Neural progenitor cell (in vitro differentiated cells): ENCODE results near the gene ACKR3. TPM values are rescaled to one million over a fixed set of nuclear protein-coding genes. Genes with fewer than 3 reads are reported as not detected.

Source experiments
- DNase-seq: peaks from one replicate; pipeline ENCODE4 v3.0.0-alpha.2; 2016; ENCODE audit warnings: low spot score
- H2AFZ ChIP-seq: fragments of 200-600 bp; sonication (generic); replicated peaks from 2 replicates; pipeline ENCODE4 v1.6.1; 2016; ENCODE audit warnings: antibody characterized with exemption
- H3F3A ChIP-seq: fragments of 200-600 bp; sonication (generic); 2 replicates; pipeline ENCODE4 v1.6.1; 2016; ENCODE audit warnings: antibody characterized with exemption, low read depth
- H3K27ac ChIP-seq: fragments of 200-600 bp; sonication (generic); 2 replicates; pipeline ENCODE4 v1.5.1; 2016; ENCODE audit warnings: mild to moderate bottlenecking
- H3K27me3 ChIP-seq: fragments of 200-600 bp; sonication (generic); 2 replicates; pipeline ENCODE4 v1.6.1; 2016; ENCODE audit warnings: mild to moderate bottlenecking, moderate library complexity
- H3K36me3 ChIP-seq: fragments of 200-600 bp; sonication (generic); 2 replicates; pipeline ENCODE4 v1.5.1; 2016
- H3K4me1 ChIP-seq: fragments of 200-600 bp; sonication (generic); 2 replicates; pipeline ENCODE4 v1.6.1; 2016; ENCODE audit warnings: mixed run types
- H3K4me2 ChIP-seq: fragments of 200-600 bp; sonication (generic); 2 replicates; pipeline ENCODE4 v1.6.1; 2016
- H3K4me3 ChIP-seq: fragments of 200-600 bp; sonication (generic); 2 replicates; pipeline ENCODE4 v1.5.1; 2016
- H3K79me2 ChIP-seq: fragments of 200-600 bp; sonication (generic); 2 replicates; pipeline ENCODE4 v1.6.1; 2016; ENCODE audit warnings: low read depth
- H3K9ac ChIP-seq: fragments of 200-600 bp; sonication (generic); 2 replicates; pipeline ENCODE4 v1.6.1; 2016
- H3K9me3 ChIP-seq: fragments of 200-600 bp; sonication (generic); 2 replicates; pipeline ENCODE4 v1.5.1; 2016; ENCODE audit warnings: low read depth
- H4K20me1 ChIP-seq: fragments of 200-600 bp; sonication (generic); 2 replicates; pipeline ENCODE4 v1.6.1; 2016; ENCODE audit warnings: low read depth
- H3K27ac Mint-ChIP-seq: 3 replicates; pipeline ENCODE4 v1.8.0; 2021; ENCODE audit warnings: mixed read lengths
- H3K27me3 Mint-ChIP-seq: 2 replicates; pipeline ENCODE4 v1.8.0; 2022; ENCODE audit warnings: low read depth, mild to moderate bottlenecking, inconsistent platforms, moderate library complexity, mixed read lengths; ENCODE audit not compliant: insufficient read depth
- H3K36me3 Mint-ChIP-seq: 3 replicates; pipeline ENCODE4 v1.8.0; 2021; ENCODE audit warnings: mixed read lengths
- H3K4me1 Mint-ChIP-seq: 3 replicates; pipeline ENCODE4 v1.8.0; 2021; ENCODE audit warnings: mixed read lengths
- H3K4me3 Mint-ChIP-seq: 3 replicates; pipeline ENCODE4 v1.8.0; 2021; ENCODE audit warnings: mild to moderate bottlenecking, moderate library complexity, mixed read lengths
- H3K9me3 Mint-ChIP-seq: 3 replicates; pipeline ENCODE4 v1.8.0; 2020; ENCODE audit warnings: mixed read lengths
- CTCF ChIP-seq: fragments of 200-600 bp; sonication (generic); IDR thresholded peaks from 2 replicates; pipeline ENCODE4 v1.5.1; 2017; ENCODE audit warnings: antibody characterized with exemption, mild to moderate bottlenecking
- EZH2 ChIP-seq: fragments of 200-600 bp; sonication (generic); IDR thresholded peaks from 2 replicates; pipeline ENCODE4 v1.6.1; 2017; ENCODE audit warnings: antibody characterized with exemption, mild to moderate bottlenecking, moderate library complexity
- EZH2phosphoT487 ChIP-seq: fragments of 200-600 bp; sonication (generic); IDR thresholded peaks from 2 replicates; pipeline ENCODE4 v1.6.1; 2017; ENCODE audit warnings: antibody characterized with exemption
- total RNA-seq: library from RNA; depleted of rRNA; stranded (reverse); fragments of >200 nt; gene quantifications from 2 replicates; pipeline ENCODE4 v1.2.3, GENCODE V29; 2015; ENCODE audit warnings: low replicate concordance

ACKR3 gene
- total RNA-seq, 1 donor from 2014 or later, result 1.6 TPM

GRCh38 chr2:236590846-236591245 is 21.2 kb downstream of the ACKR3 start:
- Histone ChIP-seq H3K27ac (no peak overlapping the region), H3K9me3 (no peaks in the 10 kb centered on the region), H3F3A (peaks cover 3% of the 10 kb centered on the region), H3K4me3 (no peak overlapping the region), H3K9ac (no peak overlapping the region), H3K4me2 (no peak overlapping the region), H3K36me3 (no peaks in the 10 kb centered on the region), H3K79me2 (no peaks in the 10 kb centered on the region), H3K27me3 (no peaks in the 10 kb centered on the region), H2AFZ (no peak overlapping the region), H3K4me1 (peaks cover 5% of the 10 kb centered on the region), H4K20me1 (no peaks in the 10 kb centered on the region)
- no peak overlapping the region for H3K27ac Mint-ChIP-seq
- H3K4me3 Mint-ChIP-seq, result no peak overlapping the region
- peaks cover 40% of the 10 kb centered on the region for H3K4me1 Mint-ChIP-seq
- TF ChIP-seq CTCF, result no peak
- no peak for TF ChIP-seq EZH2
- no peak for TF ChIP-seq EZH2phosphoT487
- DNase-seq, result no peak
- peaks cover 4% of the 10 kb centered on the region for H3K9me3 Mint-ChIP-seq
- H3K27me3 Mint-ChIP-seq, result peaks cover 16% of the 10 kb centered on the region
- no peaks in the 10 kb centered on the region for H3K36me3 Mint-ChIP-seq

DNA sequence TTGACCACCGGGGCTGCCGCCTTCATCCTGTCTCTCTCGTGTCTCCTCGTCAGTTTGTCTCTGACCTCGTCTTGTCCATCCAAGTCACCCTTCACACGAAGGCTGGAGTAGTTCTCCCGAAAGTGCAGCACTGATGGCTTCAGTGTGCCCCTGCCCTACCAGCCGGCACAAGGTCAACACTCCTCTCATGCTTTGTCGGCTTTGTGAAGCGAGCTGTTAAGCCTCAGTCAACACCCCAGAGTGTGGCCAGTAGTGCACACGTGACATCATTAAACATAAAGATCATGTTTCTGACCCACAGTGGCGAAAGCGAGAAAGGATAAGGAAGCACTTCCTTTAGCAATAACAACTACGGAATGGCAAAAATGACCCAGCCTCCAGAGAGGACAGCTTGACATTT is 23.2 kb downstream of the ACKR3 start:
- DNase-seq, result no peak
- Histone ChIP-seq H3K27me3 (no peaks in the 10 kb centered on the region), H3K4me1 (peaks cover 2% of the 10 kb centered on the region), H3K36me3 (no peaks in the 10 kb centered on the region), H3K27ac (no peak overlapping the region), H4K20me1 (no peaks in the 10 kb centered on the region), H2AFZ (no peak overlapping the region), H3K4me3 (no peak overlapping the region), H3K9ac (no peak overlapping the region), H3K9me3 (no peaks in the 10 kb centered on the region), H3K79me2 (no peaks in the 10 kb centered on the region), H3K4me2 (no peak overlapping the region), H3F3A (peaks cover 3% of the 10 kb centered on the region)
- H3K27me3 Mint-ChIP-seq, result peaks cover 9% of the 10 kb centered on the region
- H3K9me3 Mint-ChIP-seq, result no peaks in the 10 kb centered on the region
- H3K36me3 Mint-ChIP-seq, result no peaks in the 10 kb centered on the region
- TF ChIP-seq CTCF, result no peak
- TF ChIP-seq EZH2, result no peak
- no peak for TF ChIP-seq EZH2phosphoT487
- H3K27ac Mint-ChIP-seq, result no peak overlapping the region
- H3K4me3 Mint-ChIP-seq, result no peak overlapping the region
- H3K4me1 Mint-ChIP-seq, result peaks cover 28% of the 10 kb centered on the region

- H3K36me3 ChIP-seq, result no peaks in the 10 kb centered on the region
- Mint-ChIP-seq H3K27ac (no peak overlapping the region), H3K27me3 (peaks cover 9% of the 10 kb centered on the region), H3K4me3 (no peak overlapping the region), H3K9me3 (no peaks in the 10 kb centered on the region), H3K36me3 (no peaks in the 10 kb centered on the region), H3K4me1 (peaks cover 21% of the 10 kb centered on the region)
- no peak overlapping the region for H3K27ac ChIP-seq
- H3K79me2 ChIP-seq, result no peaks in the 10 kb centered on the region
- no peak overlapping the region for H3K4me2 ChIP-seq
- TF ChIP-seq CTCF (no peak), EZH2phosphoT487 (no peak), EZH2 (no peak)
- H3F3A ChIP-seq, result peaks cover 3% of the 10 kb centered on the region
- no peak overlapping the region for H3K9ac ChIP-seq
- DNase-seq, result no peak
- H4K20me1 ChIP-seq, result no peaks in the 10 kb centered on the region
- H2AFZ ChIP-seq, result no peak overlapping the region
- H3K27me3 ChIP-seq, result no peaks in the 10 kb centered on the region
- H3K9me3 ChIP-seq, result no peaks in the 10 kb centered on the region
- no peak overlapping the region for H3K4me3 ChIP-seq
- peaks cover 2% of the 10 kb centered on the region for H3K4me1 ChIP-seq
These were observed 23.9 kb downstream of the ACKR3 start for GRCh38 chr2:236593531-236593930.

DNA sequence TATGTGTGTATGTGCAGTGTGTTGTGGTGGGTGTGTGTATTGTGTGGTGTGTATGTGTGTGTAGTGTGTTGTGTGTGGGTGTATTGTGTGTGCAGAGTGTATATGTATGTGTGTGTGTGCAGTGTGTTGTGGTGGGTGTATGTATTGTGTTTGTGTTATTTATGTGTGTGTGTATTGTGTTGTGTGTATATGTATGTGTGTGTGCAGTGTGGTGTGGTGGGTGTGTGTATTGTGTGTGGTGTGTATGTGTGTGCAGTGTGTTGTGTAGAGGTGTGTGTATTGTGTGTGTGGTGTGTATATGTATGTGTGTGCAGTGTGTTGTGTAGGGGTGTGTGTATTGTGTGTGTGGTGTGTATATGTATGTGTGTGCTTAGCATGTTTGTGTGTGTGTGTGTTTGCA is 24.3 kb downstream of the ACKR3 start:
- Mint-ChIP-seq H3K9me3 (no peaks in the 10 kb centered on the region), H3K4me3 (no peak overlapping the region), H3K4me1 (peaks cover 17% of the 10 kb centered on the region), H3K27me3 (peaks cover 9% of the 10 kb centered on the region), H3K36me3 (no peaks in the 10 kb centered on the region), H3K27ac (no peak overlapping the region)
- Histone ChIP-seq H4K20me1 (no peaks in the 10 kb centered on the region), H3K27me3 (no peaks in the 10 kb centered on the region), H3K9me3 (no peaks in the 10 kb centered on the region), H3K27ac (no peak overlapping the region), H3K36me3 (no peaks in the 10 kb centered on the region), H3K4me3 (no peak overlapping the region), H3K4me2 (no peak overlapping the region), H3K79me2 (no peaks in the 10 kb centered on the region), H3K4me1 (peaks cover 4% of the 10 kb centered on the region), H2AFZ (no peak overlapping the region), H3F3A (peaks cover 3% of the 10 kb centered on the region), H3K9ac (no peak overlapping the region)
- no peak for TF ChIP-seq CTCF
- TF ChIP-seq EZH2phosphoT487, result no peak
- no peak for TF ChIP-seq EZH2
- DNase-seq, result no peak
